ENCODE measurements around the gene SCOC.
"Not testable (repeated sequence)": the region's sequence is repeated elsewhere in the genome, so short reads cannot be mapped to it uniquely, and the experiment has no call there.

The SCOC gene

DNA sequence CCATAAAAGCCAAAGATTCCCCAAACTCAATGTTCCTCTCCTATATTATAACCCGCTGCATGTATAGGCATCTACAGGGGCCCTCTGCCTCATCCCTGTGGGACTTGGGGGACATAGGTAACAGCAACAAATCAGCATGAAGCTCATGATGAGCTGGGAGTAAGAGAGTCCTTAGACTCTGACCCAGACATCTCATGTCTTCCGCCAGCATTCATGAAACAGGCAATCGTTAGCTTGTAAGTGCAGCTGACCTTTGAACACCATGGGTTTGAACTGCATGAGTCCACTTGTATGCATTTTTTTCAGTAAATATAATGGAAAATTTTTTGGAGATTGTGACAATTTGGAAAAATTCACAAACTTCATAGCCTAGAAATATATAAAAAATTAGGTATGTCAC, 10.4 kb upstream of the SCOC start:
- DNase-seq, result no peak

DNA sequence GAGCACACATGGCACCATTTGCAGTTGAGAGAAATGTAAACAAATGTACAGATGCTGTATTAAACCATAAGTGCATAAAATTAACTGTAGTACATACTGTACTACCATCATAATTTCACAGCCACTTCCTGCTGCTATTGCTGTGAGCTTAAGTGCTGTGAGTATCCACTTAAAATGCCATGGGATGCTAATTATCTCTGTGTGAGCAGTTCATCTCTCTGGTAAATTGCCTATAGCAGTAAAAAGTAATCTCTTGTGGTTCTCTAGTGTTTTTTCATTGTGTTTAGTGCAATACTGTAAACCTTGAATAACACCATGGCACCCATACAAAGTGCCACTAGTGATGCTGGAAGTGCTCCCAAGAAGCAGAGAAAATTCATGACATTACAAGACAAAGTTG, 9.9 kb upstream of the SCOC start:
- no peak for DNase-seq

DNA sequence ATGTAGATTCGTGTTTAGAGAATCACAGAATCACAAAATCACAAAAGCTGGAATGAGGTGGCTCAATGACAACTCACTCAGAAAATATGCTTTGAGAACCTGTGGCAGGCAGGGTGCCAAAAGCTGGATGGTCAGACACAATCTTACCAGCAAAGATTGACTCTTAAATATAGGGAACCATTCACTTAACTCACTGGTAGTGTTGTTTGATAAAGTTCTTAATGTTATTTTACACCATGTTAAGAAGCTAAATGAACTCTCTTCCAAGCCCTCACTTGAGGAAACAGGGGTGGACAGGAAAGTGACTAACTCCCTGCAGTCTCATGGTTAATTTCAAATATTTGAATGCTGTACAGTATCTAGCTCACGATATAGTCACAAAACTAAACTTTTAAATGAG, 5.7 kb upstream of the SCOC start:
- DNase-seq, result no peak

DNA sequence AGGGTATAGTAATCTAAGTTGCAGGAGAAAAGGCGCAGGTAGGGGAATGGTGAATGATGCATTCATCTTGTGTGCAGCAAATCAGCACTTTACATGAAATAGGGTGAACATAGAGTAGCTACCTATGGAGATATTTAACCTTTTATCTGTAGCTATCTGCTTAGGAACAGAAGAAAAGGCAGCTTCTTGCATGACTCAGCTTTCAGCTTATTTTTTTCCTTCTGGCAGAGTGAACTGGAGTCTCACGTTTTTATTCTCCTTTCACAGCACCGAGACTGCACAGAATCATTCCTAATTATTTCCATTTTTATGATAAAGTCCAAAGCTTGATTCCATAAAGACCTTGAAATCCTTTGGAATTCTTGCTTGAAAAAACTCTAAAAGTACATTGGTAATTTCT, 4.8 kb upstream of the SCOC start:
- no peak for DNase-seq

DNA sequence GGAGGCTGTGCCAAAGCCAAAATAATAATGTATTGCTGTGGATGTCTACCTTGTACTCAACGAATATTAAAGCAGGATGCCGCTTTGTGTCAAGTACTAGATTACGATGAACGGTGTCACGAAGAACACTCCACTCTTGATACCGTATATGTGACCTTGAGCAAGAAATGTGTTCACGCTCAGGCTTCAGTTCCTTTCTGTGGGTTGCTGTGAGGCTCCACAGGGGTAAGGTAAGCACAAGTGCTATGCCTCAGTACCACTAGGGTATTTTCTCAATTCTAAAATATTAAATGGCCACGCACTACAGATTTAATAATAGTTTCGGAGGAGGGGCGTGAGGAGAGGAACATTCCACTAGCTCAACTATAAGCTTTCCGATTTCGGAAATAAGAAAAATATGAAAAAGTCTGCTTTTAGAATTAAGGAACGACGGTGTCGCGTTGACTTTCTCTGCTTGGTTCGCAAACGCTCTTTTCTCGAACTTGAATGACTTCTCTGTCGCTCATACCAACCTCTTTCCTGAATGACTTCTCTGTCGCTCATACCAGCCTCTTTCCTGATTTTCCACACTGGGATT, 607 bp upstream of the SCOC start:
- DNase-seq, result peak; percentile 67

DNA sequence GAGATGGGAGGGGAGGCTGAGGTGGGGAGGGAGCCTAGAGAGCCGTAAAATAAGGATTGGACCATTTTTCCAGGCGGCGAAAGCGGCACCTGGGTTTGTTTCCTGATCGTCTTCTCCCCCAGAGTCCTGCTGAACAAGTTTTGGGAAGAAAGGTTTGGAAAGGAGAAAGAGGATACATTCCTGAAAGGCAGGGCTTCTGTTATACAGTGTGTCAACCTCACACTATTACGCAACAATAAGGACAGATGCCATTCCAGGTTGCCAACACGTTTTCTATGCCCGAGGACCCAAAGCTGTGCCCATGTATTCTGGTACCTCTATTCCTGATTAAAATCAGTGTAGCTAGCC, 658 bp downstream of the SCOC start:
- no peak for DNase-seq

DNA sequence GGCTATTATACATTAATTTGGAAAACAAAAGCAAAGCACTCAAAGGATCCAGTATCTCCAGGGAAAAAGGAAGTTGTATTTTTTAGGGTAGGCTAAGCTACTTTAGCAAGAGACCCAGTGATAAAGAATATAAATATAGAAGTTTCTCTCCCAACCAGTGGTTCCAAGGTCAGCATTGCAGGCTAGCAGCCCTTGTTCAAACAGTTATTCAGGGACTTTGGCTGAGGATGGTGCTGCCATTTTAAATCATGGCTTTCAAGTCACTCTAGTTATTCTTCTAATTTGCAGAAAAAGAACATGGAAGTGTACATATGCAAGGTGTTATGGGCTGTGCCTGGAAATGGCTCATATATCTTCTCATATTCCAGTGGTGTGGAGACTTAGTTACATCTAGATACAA, 9.3 kb downstream of the SCOC start:
- DNase-seq, result no peak

DNA sequence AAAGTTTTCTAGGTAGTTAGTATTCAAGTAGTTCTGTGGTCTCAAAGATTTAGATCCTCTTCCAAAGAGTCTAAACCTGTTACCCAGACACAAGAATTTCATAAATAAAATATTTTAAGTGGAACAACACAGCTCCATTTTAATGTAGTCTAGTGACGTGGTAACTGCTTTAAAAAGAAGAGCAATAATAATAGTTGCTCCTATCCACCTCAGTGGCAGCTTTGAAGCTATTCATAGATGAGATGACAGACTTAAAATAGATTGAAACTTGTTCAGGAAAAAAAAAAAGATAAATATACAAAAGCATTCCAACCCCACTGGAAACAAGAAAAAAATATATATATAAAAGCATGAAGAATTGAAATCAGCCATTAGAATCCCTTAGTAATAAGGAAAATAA, 14.6 kb downstream of the SCOC start:
- DNase-seq, result no peak

DNA sequence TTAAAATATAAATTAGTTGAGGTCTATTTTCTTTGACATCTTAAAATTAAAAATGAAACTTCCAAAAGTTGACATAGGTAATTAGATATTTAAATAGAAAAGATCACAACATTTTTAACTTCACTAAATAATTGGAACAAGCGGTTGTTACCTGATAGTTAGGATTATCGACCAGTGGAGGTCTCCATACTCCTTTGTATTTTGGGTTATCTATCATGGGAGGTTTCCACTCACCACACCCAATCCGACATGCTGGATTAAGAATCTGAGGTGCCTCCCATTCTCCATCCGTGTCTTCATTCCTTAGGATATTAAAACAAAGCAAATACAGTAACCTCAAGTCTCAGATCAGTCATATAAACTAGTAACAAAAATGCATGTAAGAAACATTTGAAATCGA, 22.2 kb downstream of the SCOC start:
- DNase-seq, result no peak

DNA sequence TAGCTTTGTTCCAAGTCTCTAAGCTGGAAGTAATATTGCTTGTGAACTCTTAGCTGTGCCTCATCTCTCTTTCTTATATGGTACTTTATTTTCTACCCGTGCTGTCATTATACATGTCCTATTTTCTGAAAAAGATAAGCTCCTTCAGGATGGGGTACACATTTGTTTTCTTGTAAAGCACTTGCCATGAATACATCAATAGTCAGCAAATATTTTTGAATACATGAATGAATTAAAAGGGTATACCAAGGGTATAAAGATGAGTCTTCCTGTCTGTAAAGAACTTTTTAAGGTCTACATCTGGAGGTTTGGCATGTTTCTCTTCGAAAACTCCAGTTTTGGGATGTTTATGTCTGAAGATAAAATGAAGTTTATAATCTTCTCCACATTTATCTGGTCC, 26.7 kb downstream of the SCOC start:
- no peak for DNase-seq

DNA sequence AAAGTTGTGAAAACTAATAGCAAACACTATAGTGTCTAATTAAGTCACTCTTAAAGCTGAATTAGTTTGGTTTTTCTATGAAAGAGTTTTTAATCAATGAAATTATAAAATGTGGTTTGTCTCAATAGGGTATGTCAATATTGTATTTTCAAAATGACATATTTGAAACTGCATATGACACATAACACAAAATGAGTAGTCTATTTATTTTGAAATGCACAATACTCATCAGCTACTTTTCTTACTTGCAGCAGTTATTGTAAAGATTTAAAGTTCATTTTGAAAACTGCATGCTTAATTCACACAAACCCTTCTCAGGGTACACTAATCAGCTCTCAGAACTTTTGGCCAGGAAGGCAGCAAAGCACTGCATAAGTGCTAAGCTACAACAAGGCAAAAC, 32.8 kb downstream of the SCOC start:
- DNase-seq, result no peak

DNA sequence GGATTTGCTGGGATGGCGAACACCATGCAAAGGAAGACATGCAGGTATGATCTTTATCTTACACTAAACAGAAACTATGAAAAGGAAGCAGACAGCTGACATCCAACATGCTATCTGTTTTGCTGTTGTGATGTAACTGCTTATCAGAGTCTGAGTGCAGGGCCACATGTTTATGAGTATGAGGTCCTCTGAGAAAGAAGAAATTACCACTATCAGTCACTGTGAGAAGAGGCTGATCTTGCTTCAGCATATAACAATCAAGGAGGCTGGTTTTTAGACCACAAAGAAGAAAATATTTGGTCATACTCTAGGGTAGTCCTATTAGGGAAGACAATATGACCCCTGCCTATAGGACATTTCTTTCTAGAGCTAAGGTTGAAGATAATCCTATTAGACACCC, 35.5 kb downstream of the SCOC start:
- peak; percentile 16 for DNase-seq

DNA sequence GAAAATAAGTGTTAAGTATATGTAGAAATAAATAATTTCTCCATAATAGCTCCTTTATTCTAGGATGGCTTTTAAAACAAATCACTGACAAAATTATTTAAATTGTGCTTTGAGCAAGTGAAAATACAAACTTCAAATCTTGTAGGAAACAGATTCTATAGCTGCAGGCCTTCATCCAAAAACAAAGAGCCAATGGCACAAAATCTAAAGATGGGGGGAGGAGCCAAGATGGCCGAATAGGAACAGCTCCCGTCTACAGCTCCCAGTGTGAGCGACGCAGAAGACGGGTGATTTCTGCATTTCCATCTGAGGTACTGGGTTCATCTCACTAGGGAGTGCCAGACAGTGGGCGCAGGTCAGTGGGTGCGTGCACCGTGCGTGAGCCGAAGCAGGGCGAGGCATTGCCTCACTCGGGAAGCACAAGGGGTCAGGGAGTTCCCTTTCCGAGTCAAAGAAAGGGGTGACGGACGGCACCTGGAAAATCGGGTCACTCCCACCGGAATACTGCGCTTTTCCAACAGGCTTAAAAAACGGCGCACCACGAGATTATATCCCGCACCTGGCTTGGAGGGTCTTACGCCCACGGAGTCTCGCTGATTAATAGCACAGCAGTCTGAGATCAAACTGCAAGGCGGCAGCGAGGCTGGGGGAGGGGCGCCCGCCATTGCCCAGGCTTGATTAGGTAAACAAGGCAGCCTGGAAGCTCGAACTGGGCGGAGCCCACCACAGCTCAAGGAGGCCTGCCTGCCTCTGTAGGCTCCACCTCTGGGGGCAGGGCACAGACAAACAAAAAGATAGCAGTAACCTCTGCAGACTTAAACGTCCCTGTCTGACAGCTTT, 39.9 kb downstream of the SCOC start:
- not testable (repeated sequence) for DNase-seq

DNA sequence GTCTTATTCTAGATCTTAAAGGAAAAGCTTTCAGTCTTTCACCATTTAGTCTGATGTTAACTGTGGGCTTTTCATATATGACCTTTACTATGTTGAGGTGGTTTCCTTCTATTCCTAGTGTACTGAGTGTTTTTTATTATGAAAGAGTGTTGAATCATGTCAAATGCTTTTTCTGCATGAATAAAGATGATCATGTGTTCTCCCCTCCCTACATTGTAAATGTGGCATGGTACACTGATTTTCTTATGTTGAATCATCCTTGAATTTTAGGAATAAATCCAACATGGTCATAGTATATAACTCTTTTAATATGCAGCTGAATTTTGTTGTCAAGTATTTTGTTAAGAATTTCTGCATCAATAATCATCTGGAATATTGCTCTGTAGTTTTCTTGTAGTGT, 49.7 kb downstream of the SCOC start:
- DNase-seq, result no peak

DNA sequence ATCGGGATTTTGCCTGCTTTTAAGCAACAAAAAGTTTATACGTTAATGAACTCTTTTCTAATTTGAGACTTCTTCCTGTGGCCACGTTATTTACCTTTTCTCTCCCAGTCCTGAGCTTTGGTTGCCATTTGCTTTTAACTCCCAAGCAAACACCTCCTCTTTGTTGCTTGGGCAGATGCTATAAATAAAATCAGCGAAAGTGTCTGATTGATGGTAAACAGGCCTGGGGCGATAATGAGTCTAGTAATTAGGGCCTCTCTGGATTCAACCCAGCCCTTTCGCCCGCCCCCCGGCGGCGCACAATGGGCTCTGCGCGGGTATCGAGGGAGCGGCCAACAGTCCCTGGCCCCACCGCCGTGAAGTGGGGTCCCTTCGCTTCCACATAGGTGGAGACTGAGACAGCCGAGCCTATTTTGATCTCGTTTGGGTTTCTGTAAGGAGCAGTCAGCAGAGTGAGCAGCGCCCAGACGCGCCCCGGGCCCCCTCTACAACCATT, 53.2 kb downstream of the SCOC start:
- DNase-seq, result peak; percentile 53

DNA sequence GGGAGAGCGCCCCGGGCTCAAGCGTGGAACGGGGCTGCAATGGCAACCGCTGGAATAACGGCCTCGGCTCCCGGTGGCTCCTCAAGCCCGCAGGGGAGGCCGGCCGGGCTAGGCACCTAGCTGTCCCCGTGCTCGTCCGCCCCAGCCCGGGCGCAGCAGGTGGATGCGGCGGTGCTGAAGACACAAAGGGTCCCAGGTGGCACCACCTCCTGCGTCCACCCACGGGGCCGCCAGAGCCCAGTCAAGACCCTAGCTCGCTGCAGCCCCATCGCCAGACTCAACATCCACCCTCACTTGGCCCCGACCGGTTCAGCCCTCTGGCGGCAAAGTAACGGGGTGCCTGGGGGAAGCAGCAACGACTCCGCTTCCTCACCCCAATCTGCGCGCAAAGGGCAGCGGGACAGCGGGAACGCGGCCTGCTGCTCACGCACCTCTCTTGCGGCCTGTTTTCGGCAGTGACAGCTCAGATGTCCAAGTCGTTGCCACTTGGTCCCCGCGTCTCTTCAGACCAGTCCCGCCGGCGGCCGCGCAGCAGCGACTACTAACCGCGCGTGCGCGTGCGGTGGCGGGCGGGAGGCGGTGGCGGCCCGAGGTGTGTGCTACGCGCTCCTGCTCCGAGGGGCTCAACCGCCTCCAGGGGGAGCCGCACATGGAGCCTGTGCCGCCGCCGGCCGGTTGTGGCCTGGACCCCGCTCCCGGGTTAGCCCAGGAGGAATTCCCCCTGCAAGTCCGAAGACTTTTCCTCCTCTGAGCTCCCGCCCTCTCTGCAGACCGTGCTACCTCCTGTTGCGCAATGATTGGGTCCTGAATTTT, 53.9 kb downstream of the SCOC start, which contains the start of gene CLGN:
Gene CLGN, minus strand, starts transcription at position 543 of the 813 bp plus-strand sequence. CDS start 14,570 bp downstream, outside the sequence.
- DNase-seq, result peak; percentile 78

DNA sequence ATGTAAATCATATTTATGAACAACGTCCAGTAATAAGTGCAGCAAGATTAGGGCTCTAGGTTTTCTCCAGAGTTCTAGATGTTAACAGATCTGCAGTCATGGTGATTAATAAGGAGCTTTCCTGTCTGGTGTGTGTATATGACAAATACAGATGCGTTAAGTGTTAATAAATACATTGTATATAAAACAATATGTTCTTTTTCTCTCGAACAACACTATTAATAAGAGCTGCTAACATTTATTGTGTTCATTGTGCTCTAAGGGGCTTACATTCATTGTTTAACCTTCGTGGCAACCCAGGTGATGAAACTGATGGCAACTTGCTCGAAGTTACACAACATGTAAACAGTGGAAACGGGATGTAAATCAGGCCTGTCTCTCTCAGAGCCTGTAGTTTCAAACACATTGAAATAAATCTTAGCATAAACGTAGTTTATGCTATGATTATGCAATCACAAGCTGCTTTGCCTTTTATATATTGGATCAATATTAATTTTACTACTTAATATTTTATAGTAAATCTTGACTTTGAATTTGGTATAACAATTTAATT, 54.5 kb downstream of the SCOC start:
- DNase-seq, result no peak
